Upper lobe of left lung (tissue), 6 donors: ENCODE measurements around the gene NDRG2. TPM values are rescaled to one million over a fixed set of nuclear protein-coding genes. Genes with fewer than 3 reads are reported as not detected.

Experiments
- ATAC-seq, 2 donors: fragments of 200-7000 bp; cut with Tn5 transposase; one replicate each; pipeline ENCODE4 v1.9.1; 2022; ENCODE audit warnings: mild to moderate bottlenecking in 2 of 2, moderate library complexity in 2 of 2; ENCODE audit not compliant: low FRiP score in 2 of 2
- DNase-seq, 2 donors: peaks; one replicate each; pipeline ENCODE4 v3.0.0-alpha.2; 2019 to 2020
- H3K27ac ChIP-seq, 4 donors: fragments of 200-600 bp; sonication (generic); one replicate each; pipeline ENCODE4 v1.5.1; 2016 to 2019
- H3K27me3 ChIP-seq, 4 donors: fragments of 200-600 bp; sonication (generic); one replicate each; pipeline ENCODE4 v1.5.1; 2017 to 2019
- H3K36me3 ChIP-seq, 4 donors: fragments of 200-600 bp; sonication (generic); one replicate each; pipeline ENCODE4 v1.5.1; 2016 to 2019
- H3K4me1 ChIP-seq, 4 donors: fragments of 200-600 bp; sonication (generic); one replicate each; pipeline ENCODE4 v1.5.1; 2018 to 2019
- H3K4me3 ChIP-seq, 4 donors: fragments of 200-600 bp; sonication (generic); one replicate each; pipeline ENCODE4 v1.5.1; 2017 to 2019; ENCODE audit warnings: mild to moderate bottlenecking in 2 of 4, moderate library complexity in 1 of 4
- H3K9me3 ChIP-seq, 4 donors: fragments of 200-600 bp; sonication (generic); one replicate each; pipeline ENCODE4 v1.5.1; 2018 to 2019
- CTCF ChIP-seq, 6 experiments: fragments of 450-650 bp in 4 of 6; fragments of 200-600 bp in 2 of 6; sonication (generic) in 2 of 6; IDR thresholded peaks; one replicate each; pipeline ENCODE4 v1.5.1; 2016 to 2019; ENCODE audit warnings: antibody characterized with exemption in 6 of 6
- EP300 ChIP-seq, 4 donors: sonication (generic); formaldehyde crosslinking; IDR thresholded peaks; one replicate each; pipeline ENCODE4 v1.5.1; 2017; ENCODE audit warnings: antibody characterized with exemption in 4 of 4, control low read depth in 2 of 4
- POLR2A ChIP-seq, 4 donors: fragments of 450-650 bp; IDR thresholded peaks; one replicate each; pipeline ENCODE4 v1.5.1; 2016 to 2017; ENCODE audit warnings: antibody characterized with exemption in 4 of 4, mild to moderate bottlenecking in 2 of 4
- POLR2AphosphoS5 ChIP-seq, 2 donors: sonication (generic); formaldehyde crosslinking; IDR thresholded peaks; one replicate each; pipeline ENCODE4 v1.5.1; 2017; ENCODE audit warnings: antibody characterized with exemption in 2 of 2
- WGBS, 2 donors: methylation state at CpG; one replicate each; pipeline ENCODE4 v1.1.5; 2017 to 2018; 5-methylcytosine and 5-hydroxymethylcytosine counted together
- total RNA-seq, 6 donors: library from RNA; depleted of rRNA in 4 of 6; stranded (reverse); fragments of >200 nt in 4 of 6; gene quantifications; one replicate each; pipeline versions ENCODE4 v1.1.0 to v1.2.1, GENCODE V29; 2016 to 2021
- donor health status: DM: no; HTN: no; CAD: no; lungs with moderate emphysema.
- donor health status: DM: no; HTN: yes; CAD: no; lungs with severe emphysema.

Gene NDRG2
- total RNA-seq, 6 donors from 2014 or later = 69.7 to 280 (median 90.8) TPM

GRCh38 chr14:21025371-21026273, 761 bp upstream of the NDRG2 start:
- DNase-seq = peak; percentile 44 to 86
- Histone ChIP-seq H3K27ac (peak overlapping the region; percentile 80 to 93 (median 88)), H3K36me3 (peaks cover 0 to 14% (median 2%) of the 10 kb centered on the region in 4 donors), H3K27me3 (peaks cover 0 to 8% (median 1%) of the 10 kb centered on the region in 4 donors), H3K4me1 (peaks cover 29 to 36% (median 30%) of the 10 kb centered on the region in 4 donors), H3K4me3 (peak overlapping the region; percentile 60 to 89 (median 76)), H3K9me3 (no peaks in the 10 kb centered on the region)
- peak; percentile 35 to 56 for ATAC-seq
- WGBS, 2 donors = 11 to 13% methylated on average over 15 to 57 of the region's 58 CpGs
- TF ChIP-seq POLR2AphosphoS5 (IDR thresholded peaks at IDR 0.05) (no peak), EP300 (IDR thresholded peaks at IDR 0.05) (no peak), CTCF (IDR thresholded peaks at IDR 0.05) (no peak), POLR2A (IDR thresholded peaks at IDR 0.05) (peak in 1 of 4 donors; percentile 6)

- H3K27me3 ChIP-seq = peaks cover 0 to 8% (median 1%) of the 10 kb centered on the region in 4 donors
- H3K27ac ChIP-seq = peak overlapping the region; percentile 80 to 93 (median 88)
- ATAC-seq = peak in 1 of 2 donors; percentile 8
- TF ChIP-seq POLR2AphosphoS5 (IDR thresholded peaks at IDR 0.05) = no peak
- no peak for TF ChIP-seq POLR2A (IDR thresholded peaks at IDR 0.05)
- no peak for TF ChIP-seq EP300 (IDR thresholded peaks at IDR 0.05)
- 20 to 33% methylated on average over 12 to 17 of the region's 17 CpGs for WGBS, 2 donors
- no peaks in the 10 kb centered on the region for H3K9me3 ChIP-seq
- DNase-seq = no peak
- peaks cover 29 to 36% (median 30%) of the 10 kb centered on the region in 4 donors for H3K4me1 ChIP-seq
- H3K4me3 ChIP-seq = peak overlapping the region; percentile 60 to 89 (median 76)
- H3K36me3 ChIP-seq = peaks cover 0 to 30% (median 5%) of the 10 kb centered on the region in 4 donors
These were observed 860 bp downstream of the NDRG2 start for GRCh38 chr14:21023817-21024584.

GRCh38 chr14:21023174-21023573, 1.7 kb downstream of the NDRG2 start:
- H3K27me3 ChIP-seq = peaks cover 0 to 8% (median 1%) of the 10 kb centered on the region in 4 donors
- peaks cover 29 to 36% (median 30%) of the 10 kb centered on the region in 4 donors for H3K4me1 ChIP-seq
- 26 to 56% methylated on average over 6 to 7 of the region's 7 CpGs for WGBS, 2 donors
- H3K27ac ChIP-seq = peak overlapping the region; percentile 80 to 93 (median 88)
- no peak for DNase-seq
- no peaks in the 10 kb centered on the region for H3K9me3 ChIP-seq
- no peak for TF ChIP-seq EP300 (IDR thresholded peaks at IDR 0.05)
- TF ChIP-seq CTCF (IDR thresholded peaks at IDR 0.05) = no peak
- peak in 1 of 2 donors; percentile 14 for TF ChIP-seq POLR2AphosphoS5 (IDR thresholded peaks at IDR 0.05)
- TF ChIP-seq POLR2A (IDR thresholded peaks at IDR 0.05) = no peak
- H3K36me3 ChIP-seq = peaks cover 3 to 38% (median 9%) of the 10 kb centered on the region in 4 donors
- no peak for ATAC-seq
- peak overlapping the region in 3 of 4 donors; percentile 60 to 78 (median 74) for H3K4me3 ChIP-seq

GRCh38 chr14:21022686-21023085, 2.2 kb downstream of the NDRG2 start:
- 80 to 81% methylated on average over 5 of the region's 5 CpGs for WGBS, 2 donors
- H3K4me3 ChIP-seq = peak overlapping the region in 2 of 4 donors; percentile 60 to 78
- no peak for TF ChIP-seq POLR2AphosphoS5 (IDR thresholded peaks at IDR 0.05)
- TF ChIP-seq EP300 (IDR thresholded peaks at IDR 0.05) = no peak
- TF ChIP-seq CTCF (IDR thresholded peaks at IDR 0.05) = no peak
- TF ChIP-seq POLR2A (IDR thresholded peaks at IDR 0.05) = no peak
- DNase-seq = no peak
- ATAC-seq = no peak
- peaks cover 4 to 43% (median 12%) of the 10 kb centered on the region in 4 donors for H3K36me3 ChIP-seq
- H3K27me3 ChIP-seq = peaks cover 0 to 8% (median 1%) of the 10 kb centered on the region in 4 donors
- peaks cover 29 to 36% (median 30%) of the 10 kb centered on the region in 4 donors for H3K4me1 ChIP-seq
- H3K27ac ChIP-seq = peak overlapping the region in 3 of 4 donors; percentile 87 to 93 (median 89)
- no peaks in the 10 kb centered on the region for H3K9me3 ChIP-seq
